ENCODE data around the gene CCNF. TPM values are rescaled to one million over a fixed set of nuclear protein-coding genes. Genes with fewer than 3 reads are reported as not detected.

The CCNF gene
- total RNA-seq, 1 experiment from 2014 or later: 60.8 TPM

- Histone ChIP-seq H3K79me2 (ENCODE audit: insufficient read depth, low read length) (peaks cover 37% of the 10 kb centered on the region; the same call in 1 of the 2 replicates), H3K27ac (ENCODE audit: low read depth, low read length) (no peak overlapping the region), H3K9me3 (ENCODE audit: control insufficient read depth in 1 of 2, insufficient read depth in 1 of 2, low read depth in 1 of 2, low read length in 2 of 2) (no peaks in the 10 kb centered on the region), H3K9me2 (ENCODE audit: insufficient read depth) (no peaks in the 10 kb centered on the region), H2AFZ (ENCODE audit: low read depth, low read length, poor library complexity, severe bottlenecking) (no peak overlapping the region), H4K20me1 (ENCODE audit: insufficient read depth) (no peaks in the 10 kb centered on the region), H3K4me1 (ENCODE audit: control insufficient read depth in 1 of 2, insufficient read depth in 2 of 2, low read length in 2 of 2) (peaks cover 15 to 30% of the 10 kb centered on the region in 2 experiments), H3K27me3 (ENCODE audit: insufficient read depth, low read length) (no peaks in the 10 kb centered on the region), H3K4me3 (replicated peaks in 1 of 2; ENCODE audit: low read depth in 1 of 2, low read length in 2 of 2) (no peak overlapping the region), H3K4me2 (ENCODE audit: low read length) (no peak overlapping the region), H3K36me3 (ENCODE audit: control insufficient read depth in 1 of 2, insufficient read depth in 2 of 2, low read length in 2 of 2) (no peaks in the 10 kb centered on the region), H3K9ac (ENCODE audit: low read length) (no peak overlapping the region)
- DNase-seq (ENCODE audit: low read depth, low spot score): no peak
- CTCF ChIA-PET: no interaction called here
- RAD21 ChIA-PET (ENCODE audit: low non-redundant PET in 1 of 2, low total read pairs in 2 of 2, uncharacterized antibody in 2 of 2, unreplicated experiment in 2 of 2): no interaction called here
- BruUV-seq (replicated peaks): TSS peak; percentile 52
- no peak for ATAC-seq
- TF ChIP-seq FOSL1 (IDR thresholded peaks at IDR 0.05; ENCODE audit: low read depth): no peak
- intact Hi-C loops (cut with micrococcal nuclease): no loop called here
- POLR2A ChIA-PET: no interaction called here
Observed at GRCh38 chr16:2476741-2477140, 47.5 kb downstream of the CCNF start.

- DNase-seq (ENCODE audit: low read depth, low spot score) (no peak), ATAC-seq (no peak)
- H3K4me3 ChIP-seq (replicated peaks in 1 of 2; ENCODE audit: low read depth in 1 of 2, low read length in 2 of 2): no peak overlapping the region
- no peak overlapping the region for H3K27ac ChIP-seq (ENCODE audit: low read depth, low read length)
- ChIA-PET RAD21 (ENCODE audit: low non-redundant PET in 1 of 2, low total read pairs in 2 of 2, uncharacterized antibody in 2 of 2, unreplicated experiment in 2 of 2) (no interaction called here), CTCF (no interaction called here), POLR2A (no interaction called here)
- peaks cover 12 to 25% of the 10 kb centered on the region in 2 experiments for H3K4me1 ChIP-seq (ENCODE audit: control insufficient read depth in 1 of 2, insufficient read depth in 2 of 2, low read length in 2 of 2)
- H3K4me2 ChIP-seq (ENCODE audit: low read length): no peak overlapping the region
- H3K9me2 ChIP-seq (ENCODE audit: insufficient read depth): no peaks in the 10 kb centered on the region
- H3K9ac ChIP-seq (ENCODE audit: low read length): no peak overlapping the region
- no peak for TF ChIP-seq ATF3 (IDR thresholded peaks at IDR 0.05)
- TF ChIP-seq, protein P1, sequence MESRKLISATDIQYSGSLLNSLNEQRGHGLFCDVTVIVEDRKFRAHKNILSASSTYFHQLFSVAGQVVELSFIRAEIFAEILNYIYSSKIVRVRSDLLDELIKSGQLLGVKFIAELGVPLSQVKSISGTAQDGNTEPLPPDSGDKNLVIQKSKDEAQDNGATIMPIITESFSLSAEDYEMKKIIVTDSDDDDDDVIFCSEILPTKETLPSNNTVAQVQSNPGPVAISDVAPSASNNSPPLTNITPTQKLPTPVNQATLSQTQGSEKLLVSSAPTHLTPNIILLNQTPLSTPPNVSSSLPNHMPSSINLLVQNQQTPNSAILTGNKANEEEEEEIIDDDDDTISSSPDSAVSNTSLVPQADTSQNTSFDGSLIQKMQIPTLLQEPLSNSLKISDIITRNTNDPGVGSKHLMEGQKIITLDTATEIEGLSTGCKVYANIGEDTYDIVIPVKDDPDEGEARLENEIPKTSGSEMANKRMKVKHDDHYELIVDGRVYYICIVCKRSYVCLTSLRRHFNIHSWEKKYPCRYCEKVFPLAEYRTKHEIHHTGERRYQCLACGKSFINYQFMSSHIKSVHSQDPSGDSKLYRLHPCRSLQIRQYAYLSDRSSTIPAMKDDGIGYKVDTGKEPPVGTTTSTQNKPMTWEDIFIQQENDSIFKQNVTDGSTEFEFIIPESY (IDR thresholded peaks at IDR 0.05; ENCODE audit: extremely low read depth, insufficient replicate concordance, low read length): no peak
- no peak for TF ChIP-seq POLR2AphosphoS5 (IDR thresholded peaks at IDR 0.05; ENCODE audit: low read depth, low read length)
- no peak for TF ChIP-seq EZH2 (IDR thresholded peaks at IDR 0.05)
- no peak for TF ChIP-seq SP1 (IDR thresholded peaks at IDR 0.05; ENCODE audit: low read depth)
- no peak for TF ChIP-seq RAD21 (IDR thresholded peaks at IDR 0.05; ENCODE audit: low read depth)
- TF ChIP-seq FOSL1 (IDR thresholded peaks at IDR 0.05; ENCODE audit: low read depth): no peak
- no peak for TF ChIP-seq EGR1 (IDR thresholded peaks at IDR 0.05; ENCODE audit: low read depth)
- TF ChIP-seq ELF1 (IDR thresholded peaks at IDR 0.05; ENCODE audit: borderline replicate concordance, low read depth): no peak
- TF ChIP-seq POLR2A (IDR thresholded peaks at IDR 0.05; ENCODE audit: borderline replicate concordance, extremely low read depth, insufficient read depth, insufficient read length): no peak
- TF ChIP-seq, protein P2, sequence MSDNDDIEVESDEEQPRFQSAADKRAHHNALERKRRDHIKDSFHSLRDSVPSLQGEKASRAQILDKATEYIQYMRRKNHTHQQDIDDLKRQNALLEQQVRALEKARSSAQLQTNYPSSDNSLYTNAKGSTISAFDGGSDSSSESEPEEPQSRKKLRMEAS (IDR thresholded peaks at IDR 0.05): no peak
- peaks cover 42% of the 10 kb centered on the region; the same call in 1 of the 2 replicates for H3K79me2 ChIP-seq (ENCODE audit: insufficient read depth, low read length)
- H3K36me3 ChIP-seq (ENCODE audit: control insufficient read depth in 1 of 2, insufficient read depth in 2 of 2, low read length in 2 of 2): no peaks in the 10 kb centered on the region
- intact Hi-C loops (cut with micrococcal nuclease): no loop called here
- H4K20me1 ChIP-seq (ENCODE audit: insufficient read depth): no peaks in the 10 kb centered on the region
- no TSS peak for BruUV-seq (replicated peaks)
- H3K27me3 ChIP-seq (ENCODE audit: insufficient read depth, low read length): no peaks in the 10 kb centered on the region
- no peak overlapping the region for H2AFZ ChIP-seq (ENCODE audit: low read depth, low read length, poor library complexity, severe bottlenecking)
- no peaks in the 10 kb centered on the region for H3K9me3 ChIP-seq (ENCODE audit: control insufficient read depth in 1 of 2, insufficient read depth in 1 of 2, low read depth in 1 of 2, low read length in 2 of 2)
Observed at GRCh38 chr16:2477327-2477726, 48.1 kb downstream of the CCNF start.
